CD4-positive, alpha-beta T cell treated with Interleukin-6 at 100 ng/mL for 8 hours (primary cell): ENCODE data around the gene TMEM131L.
"Not testable (repeated sequence)": the region's sequence is repeated elsewhere in the genome, so short reads cannot be mapped to it uniquely, and the experiment has no call there.

Source experiments
- DNase-seq: peaks from one replicate; pipeline ENCODE4 v3.0.0-alpha.2; 2020; ENCODE audit warnings: mixed read lengths, low spot score

TMEM131L gene

DNA sequence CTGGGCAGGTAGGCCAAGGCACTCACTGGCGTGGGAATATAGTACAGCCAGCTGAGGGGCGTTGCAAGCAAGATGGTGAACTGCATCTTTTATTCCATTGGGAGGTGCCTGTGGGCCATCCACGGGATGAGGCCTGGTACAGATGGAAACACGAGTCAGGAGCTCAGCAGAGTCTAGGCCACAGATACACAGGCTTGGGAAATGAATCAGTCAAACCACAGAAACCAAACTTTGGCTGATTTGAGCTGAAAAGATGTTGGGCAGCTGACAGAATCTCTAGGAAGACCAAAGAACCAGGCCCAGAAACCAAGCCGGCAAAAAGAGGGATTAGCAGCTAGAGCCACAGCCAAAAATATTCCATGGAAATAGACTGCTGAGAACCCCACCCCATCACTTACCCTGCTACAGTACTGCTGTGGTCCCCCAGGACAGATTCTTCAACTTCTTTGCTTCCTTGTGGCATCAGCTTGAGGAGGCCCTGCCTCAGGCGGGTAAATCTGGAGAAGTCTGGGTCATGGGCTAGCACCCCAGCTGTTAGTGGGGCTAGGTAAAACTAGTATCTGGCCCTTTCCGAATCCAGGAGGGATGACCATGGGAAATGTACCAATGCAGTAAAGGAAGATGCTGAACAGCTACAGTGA, 75.4 kb downstream of the TMEM131L start:
- DNase-seq = no peak

DNA sequence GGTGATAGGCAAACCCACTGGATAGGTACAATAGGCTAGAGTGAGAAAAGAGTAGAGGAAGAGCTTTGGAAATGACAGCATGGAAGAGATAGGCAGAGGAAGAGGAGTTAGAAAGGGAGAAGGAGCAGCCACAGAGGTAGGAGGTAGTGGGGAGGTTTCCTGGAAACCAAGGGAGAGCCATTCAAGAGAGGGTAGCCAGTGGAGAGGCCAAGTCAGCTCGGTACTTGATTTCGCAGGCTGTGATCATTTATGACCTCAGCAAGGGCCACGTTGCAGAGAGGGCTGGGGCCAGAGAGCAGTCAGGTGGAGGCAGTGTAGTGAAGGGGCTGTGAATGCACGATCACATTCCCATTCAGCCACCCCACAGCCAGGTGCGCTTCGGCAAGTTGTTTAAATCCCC, 76.0 kb downstream of the TMEM131L start:
- no peak for DNase-seq

DNA sequence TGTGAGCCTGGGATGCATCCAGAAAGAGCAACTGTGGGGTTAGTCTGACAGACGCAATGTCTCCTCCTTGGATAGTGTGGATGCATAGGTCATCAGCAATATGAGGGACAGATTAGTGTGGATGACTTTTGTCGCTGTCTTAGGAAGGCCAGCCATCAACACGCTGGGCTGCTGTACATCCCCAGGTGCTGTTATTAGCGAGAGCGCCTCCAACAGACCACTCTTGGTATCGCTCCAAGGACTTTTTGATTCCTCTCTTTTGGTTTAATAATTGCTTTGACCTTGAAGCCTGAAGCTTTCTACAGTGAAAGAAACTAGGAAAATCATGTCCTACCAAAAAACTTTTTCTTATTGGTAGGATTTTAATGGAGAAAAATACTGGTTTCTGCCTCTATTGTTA, 76.7 kb downstream of the TMEM131L start:
- DNase-seq = no peak

DNA sequence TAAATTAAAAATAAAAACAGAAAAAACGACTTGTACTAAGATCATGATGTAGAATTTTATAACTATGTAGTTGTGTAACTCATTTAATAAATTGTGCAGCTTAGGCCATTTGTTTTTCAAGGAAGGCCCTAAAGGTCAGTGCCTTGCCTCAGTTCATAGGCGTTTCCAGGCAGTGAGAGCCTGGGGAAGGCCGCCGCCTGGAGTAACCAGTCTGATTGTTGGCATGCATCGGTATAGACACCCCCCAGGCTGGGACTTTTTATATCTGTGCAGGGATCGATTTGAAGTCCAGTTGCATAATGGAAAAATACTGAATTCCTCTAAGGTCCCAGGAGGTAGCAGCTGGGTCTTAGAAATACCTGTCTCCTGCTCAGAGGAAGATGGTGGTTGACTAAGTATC, 77.2 kb downstream of the TMEM131L start:
- no peak for DNase-seq

DNA sequence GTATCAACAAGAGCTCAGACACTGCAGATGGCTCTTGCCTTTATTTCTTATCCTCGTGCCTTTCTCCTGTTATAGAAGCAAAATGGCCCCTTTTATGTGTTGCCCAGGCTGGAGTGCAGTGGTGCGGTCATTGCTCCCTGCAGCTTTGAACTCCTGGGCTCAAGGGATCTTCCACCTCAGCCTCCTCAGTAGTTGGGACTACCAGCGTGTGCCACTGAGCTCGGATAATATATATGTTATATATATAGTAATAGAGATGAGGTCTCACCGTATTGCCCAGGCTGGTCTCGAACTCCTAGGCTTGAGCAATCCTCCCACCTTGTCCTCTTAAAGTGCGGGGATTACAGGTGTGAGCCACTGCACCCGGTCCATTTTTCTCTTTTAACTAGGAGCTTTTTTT, 79.7 kb downstream of the TMEM131L start:
- no peak for DNase-seq

DNA sequence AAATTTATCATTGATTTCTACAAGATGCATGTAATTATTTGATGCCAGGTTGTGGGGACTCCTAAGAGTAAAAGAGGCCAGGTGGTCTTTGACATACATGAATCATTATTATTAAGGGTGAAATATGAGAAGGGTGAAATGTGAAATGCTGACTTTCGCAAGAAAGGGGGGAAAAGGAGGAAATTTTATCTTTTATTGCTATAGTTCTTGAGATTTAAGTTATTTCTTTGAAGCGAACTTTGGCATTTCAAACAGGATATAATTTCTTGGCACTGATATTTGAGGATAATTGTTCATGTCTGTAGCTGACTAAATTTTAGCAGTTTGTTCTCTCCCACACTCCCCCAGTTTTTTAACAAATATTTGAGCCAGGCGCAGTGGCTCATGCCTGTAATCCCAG, 80.1 kb downstream of the TMEM131L start:
- no peak for DNase-seq

DNA sequence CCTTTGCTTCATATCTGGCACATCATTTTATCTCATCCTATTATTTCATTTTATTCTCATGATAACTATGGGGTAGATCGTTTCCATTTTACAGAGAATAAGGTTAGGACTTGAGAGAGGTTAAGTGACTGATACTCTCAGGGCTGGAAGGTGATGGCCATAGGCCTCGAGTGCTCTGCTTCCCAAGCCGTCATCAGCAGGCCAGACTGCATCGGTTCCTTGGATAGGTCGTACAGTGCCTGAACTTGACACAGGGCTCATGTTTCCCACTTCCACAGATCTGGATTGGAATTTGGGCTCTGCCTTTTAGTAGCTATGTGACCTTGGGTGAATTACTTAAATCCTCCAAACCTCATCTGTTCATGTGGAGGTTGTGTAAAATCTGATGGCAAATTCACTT, 81.4 kb downstream of the TMEM131L start:
- no peak for DNase-seq

DNA sequence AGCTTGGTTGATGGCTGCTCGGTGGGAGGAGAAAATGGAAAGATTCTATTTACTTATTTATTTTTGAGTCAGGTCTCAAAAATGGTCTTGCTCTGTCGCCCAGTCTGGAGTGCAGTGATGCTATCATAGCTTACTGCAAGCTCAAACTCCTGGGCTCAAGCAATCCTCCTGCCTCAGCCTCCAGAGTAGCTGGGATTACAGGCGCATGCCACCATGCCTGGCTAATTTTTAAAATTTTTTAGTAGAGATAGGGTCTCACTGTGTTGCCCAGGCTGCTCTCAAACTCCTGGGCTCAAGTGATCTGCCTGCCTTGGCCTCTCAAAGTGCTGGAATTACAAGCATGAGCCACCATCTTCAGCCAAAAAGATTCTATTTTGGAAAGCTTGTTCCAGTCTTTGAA, 82.7 kb downstream of the TMEM131L start:
- DNase-seq = not testable (repeated sequence)

DNA sequence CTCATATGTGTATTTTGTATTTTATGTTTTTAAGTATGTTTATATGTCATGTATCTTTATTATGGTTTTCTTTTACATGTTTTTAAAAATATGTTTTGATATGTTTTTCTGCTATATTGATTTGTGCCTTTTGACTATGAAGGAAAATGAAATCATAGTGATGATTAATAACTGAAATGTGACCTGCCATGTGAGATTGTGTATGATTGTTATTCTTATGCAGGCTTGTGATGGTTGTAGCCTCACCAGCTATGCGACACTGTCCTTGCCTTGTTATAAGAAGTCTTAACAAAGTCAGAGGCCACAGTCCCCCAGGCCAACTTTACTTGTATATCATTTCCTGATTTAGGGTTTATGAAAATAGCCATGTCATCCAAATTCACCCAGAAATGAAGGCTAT, 83.2 kb downstream of the TMEM131L start:
- DNase-seq = no peak

DNA sequence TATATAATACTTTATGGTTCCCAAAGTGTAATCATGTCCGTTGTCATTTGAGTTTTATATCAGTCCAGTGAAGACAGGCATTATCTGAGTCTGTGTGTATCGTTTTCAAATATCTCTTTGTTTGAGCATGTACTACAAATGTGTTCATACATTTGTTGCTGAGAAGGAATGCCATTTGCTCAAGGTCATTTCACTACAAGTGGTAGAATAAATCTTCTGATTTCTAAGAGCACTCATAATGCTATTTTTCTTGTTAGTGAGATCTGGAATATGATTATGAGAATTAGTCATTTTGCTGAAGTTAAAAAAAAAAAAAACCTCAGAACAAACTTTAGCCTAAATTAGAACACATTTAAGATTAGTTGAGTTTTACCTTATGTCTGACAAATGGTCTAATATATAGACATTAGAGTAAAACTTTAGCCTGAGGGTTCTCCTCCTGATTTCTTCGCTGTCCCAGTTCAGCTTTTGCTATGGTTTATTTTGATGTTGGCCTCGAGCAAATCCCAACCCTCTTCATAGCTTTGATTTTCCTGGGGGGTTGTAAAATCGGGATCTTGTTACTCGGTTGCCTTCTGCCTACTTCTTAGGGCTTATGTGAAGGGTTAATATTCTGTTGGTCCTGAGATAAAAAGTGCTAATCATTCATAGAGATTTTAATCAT, 87.1 kb downstream of the TMEM131L start:
- DNase-seq = no peak

DNA sequence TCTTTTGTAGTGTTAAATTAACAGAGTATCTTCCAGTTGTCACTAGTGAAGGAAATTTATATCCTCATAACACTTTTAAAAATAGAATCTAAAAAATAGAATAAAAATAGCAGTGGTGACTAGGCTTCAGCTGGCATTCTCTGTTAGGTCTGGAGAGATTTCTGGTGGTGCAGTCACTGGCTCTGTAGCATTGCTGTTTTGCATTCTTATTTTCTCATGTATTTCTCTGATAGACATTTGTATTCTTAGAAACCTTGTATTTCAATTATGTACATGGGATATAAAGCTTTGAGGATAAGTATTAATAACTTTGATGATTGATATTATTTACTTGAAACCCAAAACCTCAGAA, 87.6 kb downstream of the TMEM131L start:
- DNase-seq = no peak

DNA sequence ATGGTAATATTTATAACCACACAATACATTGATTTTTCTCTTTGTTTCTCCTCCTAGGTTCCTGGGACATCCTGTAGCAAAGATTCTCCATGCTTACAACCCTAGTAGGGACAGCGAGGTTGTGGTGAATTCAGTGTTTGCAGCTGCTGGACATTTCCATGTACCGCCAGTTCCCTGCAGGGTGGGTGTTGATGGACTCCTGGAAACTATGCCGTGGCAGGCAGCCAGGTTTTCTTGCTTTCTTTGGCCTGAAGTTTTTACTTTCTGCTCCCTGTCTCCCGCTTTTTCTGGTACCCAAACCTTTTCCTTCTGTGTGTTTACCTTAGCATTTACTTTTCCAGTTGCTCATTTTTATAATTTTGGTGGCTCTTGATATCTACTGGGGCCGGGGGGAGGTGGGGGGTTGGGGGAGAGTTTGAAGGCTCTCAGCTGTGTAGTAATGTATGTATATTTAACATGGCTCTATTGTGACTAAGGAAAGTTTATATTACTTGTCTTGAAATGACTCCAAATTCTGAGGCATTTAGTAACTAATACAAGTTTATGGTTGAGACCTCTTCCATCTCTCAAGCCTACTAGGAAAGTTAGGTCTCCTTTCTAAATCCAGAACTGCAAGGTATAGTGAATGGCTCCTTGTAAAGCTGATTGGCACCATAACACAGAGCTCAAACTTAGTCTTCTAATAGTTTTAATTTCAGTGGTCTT, 89.7 kb downstream of the TMEM131L start:
- DNase-seq = no peak

DNA sequence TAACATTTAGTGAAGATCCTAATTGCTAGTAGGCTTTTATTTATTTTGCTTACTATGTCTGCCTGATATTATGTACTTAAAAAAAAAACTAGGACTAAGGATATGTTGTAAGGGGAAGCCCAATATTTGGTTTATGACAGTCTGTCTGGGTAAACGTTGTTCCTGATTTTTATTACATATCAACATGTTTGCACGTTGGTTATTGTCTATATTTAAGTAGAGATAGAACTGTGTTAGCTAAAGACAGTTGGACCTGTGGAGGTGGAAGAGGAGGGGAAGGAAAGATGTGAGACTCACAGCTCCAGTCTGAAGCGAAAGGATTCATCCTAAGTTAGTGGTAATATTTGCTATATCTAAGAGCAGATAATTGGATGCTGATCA, 90.3 kb downstream of the TMEM131L start:
- DNase-seq = no peak

DNA sequence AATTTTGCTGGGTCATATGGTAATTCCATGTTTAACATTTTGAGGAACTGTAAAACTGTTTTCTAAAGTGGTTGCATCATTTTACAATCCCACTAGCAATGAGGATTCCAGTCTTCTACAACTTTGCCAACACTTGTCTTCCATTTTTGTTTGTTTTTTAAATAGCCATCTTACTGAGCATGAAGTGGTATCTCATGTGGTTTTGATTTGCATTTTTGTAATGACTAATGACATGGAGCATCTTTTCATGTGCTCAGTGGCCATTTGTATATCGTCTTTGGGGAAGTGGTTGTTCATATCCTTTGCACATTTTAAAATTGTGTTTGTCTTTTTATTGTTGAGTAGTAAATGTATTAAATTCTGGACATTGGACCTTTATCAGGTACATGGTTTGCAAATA, 94.7 kb downstream of the TMEM131L start:
- no peak for DNase-seq

DNA sequence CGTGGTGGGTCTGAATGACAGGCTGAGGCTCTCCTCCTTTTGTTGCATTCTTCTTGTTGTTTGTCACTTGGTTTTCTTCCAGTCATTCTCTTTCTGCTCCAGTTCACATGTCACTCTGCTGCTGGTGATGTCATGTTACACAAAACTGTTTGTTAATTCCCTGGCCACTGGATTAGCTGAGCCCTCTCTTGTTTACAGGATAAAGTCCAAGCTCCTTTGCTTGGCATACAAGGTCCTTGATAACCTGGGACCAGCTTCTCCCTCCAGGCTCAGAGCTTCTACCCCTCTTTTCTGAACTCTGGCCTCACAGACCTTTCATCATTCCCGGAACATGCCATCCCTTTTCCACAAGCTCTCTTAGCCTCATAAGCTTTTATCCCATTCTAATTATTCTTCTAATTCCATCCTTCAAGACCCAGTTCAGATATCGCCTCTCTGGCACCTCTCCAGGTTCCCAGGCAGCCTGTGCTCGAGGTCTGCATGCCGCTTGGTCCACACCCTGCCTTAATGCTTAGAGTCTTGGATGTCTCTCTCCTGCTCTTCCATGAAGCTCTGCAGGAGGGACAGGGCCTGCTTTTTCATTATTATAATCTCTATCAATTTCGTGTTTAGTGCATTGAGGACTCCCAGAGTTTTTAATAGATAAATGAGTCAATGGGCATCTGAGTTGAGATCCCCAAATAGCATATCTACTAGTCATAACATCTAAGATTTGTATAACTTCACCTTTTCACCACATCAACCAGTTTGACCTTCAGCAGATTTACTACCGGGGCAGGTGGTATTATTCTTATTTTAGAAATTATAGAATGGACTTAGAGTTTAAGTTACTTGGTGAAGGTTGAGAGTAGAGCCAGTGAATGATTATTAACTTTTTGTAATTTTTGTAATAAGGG, 98.7 kb downstream of the TMEM131L start:
- DNase-seq = no peak

DNA sequence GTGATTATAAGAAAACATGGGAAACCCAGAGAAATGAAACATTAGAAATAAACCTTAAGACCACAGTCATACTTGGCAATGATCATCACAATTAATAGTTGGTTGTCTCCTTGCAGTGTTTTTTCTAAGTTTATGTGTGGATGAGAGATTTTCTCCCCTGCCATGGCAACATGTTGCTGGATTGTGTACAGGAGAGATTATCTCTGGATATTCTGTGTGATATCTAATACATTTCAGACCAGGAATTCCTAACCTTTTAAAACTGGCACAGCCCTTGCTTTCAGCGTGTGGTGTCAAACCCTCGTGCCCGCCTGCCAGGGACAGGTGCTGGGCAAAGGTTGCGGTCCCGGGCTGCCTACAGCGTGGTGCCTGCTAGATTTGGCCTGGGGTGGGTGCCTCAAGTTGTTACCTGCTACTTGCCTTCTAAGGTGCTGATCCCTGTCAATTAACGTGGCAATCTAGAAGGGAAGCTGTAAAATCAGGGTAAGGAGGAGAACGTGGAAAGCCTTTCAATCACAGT, 100.5 kb downstream of the TMEM131L start:
- no peak for DNase-seq

DNA sequence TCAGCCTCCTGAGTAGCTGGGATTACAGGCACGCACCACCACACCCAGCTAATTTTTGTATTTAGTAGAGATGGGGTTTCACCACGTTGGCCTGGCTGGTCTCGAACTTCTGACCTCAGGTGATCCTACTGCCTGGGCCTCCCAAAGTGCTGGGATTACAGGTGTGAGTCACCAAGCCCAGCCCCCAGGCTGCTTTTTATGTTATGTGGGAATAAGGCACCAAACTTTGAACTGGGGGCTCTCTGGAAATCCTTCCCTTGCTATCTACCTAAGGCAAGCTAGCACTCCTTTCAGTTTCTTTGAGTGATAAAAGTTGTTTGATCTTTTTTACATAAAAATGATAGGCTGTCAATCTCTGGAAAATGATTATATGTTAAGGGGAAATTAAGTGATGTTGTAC, 101.5 kb downstream of the TMEM131L start:
- DNase-seq = not testable (repeated sequence)

DNA sequence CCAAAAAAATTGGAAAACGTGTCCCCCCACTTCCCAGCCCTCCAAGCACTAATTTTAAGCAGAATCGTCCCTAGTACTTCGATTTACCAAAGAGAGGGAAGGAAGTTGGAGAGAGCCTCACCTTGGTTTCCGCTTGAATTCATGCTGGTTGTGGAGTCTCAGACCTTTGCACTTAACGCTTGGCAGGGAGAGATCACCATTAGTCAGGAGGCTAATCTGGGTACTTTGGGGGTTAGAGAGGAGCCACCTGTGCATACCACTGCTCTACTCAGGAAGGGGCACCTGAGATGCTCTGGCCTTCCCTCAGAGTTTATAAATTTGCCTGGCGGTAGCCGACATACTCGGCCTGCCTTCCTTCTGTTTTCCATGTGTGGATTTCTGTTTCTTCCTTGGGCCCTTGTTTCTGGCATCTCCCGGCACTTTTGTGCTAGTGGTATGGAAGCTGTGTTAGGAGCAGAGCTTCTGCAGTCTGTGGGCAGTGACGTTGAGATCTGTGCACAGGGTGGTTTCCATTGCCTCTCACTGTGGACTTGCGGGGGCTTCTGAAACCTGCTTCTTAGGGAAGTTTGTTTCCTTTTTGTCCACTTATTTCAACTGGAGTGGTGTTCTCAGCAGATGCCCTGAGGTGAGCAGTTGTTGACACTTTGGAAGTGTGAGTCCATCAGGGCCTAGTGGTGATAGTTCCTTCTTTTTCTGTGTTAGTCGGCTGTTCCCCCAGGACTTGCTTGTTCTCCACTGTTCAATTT, 104.2 kb downstream of the TMEM131L start:
- DNase-seq = no peak

DNA sequence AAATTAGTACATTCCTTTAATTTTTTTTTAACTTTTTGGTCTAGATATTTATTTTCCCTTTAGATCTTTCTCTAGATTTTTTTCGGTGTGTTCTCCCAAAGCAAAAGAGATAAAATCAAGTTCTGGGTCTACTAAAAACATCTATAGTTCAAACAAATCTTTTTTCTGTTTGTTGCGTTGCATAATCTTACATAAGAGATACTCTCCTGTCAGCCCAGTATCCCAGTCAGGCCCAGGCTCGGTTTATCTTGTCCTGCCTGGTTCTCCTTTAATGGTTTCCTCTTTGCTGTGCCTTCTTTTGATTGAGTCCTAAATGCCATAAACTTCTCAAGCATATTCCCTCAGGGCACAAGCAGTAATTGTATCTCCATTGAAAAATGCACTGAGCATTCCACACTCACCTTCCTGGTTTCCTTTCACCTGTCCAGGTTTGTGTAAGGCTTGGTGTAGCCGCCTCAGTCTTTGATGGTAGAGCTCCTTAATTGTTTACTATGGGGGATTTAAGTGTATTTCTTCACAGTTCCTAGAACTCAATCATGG, 104.9 kb downstream of the TMEM131L start:
- no peak for DNase-seq

DNA sequence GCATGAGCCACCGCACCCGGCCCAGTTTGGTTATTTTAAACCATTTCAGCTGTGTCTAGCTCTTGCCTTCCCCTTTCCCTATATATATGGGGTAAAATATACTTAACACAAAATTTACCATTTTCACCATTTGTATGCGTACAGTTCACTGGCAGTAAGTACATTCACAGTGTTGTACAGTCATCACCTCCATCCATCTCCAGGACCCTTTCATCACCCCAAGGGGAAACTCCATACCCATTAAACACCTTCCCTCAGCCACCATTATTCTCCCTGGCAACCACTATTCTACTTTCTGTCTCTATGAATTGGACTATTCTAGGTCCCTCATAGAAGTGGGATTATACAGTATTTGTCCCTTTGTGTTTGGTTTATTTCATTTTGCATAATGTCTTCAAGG, 106.4 kb downstream of the TMEM131L start:
- DNase-seq = no peak

DNA sequence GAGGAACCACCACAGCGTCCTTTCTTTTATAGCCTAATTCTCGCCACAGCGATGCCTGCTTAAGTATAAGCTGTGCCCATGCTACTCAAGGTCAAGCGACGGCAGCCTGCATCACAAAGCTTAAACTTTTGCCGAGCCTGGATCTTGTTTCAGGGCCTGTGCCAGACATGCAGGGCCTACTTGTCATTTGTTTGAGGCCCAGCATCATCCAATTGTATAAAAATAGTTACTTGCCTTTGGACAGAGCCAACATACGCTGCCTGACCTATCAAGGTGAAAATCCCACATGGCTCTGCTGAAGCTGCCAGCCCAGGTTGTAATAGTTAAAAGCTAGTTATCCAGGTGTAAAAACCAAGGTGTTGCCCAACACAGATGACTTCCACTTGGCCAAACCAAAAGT, 107.1 kb downstream of the TMEM131L start:
- DNase-seq = no peak
